Tibial nerve (tissue), 4 donors: Measurements from ENCODE around the gene C22orf39.

Experiments
- CTCF ChIP-seq, 5 experiments: fragments of 200-600 bp in 3 of 5; fragments of 450-650 bp in 2 of 5; sonication (generic) in 3 of 5; IDR thresholded peaks; one replicate each; pipeline ENCODE4 v1.5.1; 2016 to 2019; ENCODE audit warnings: antibody characterized with exemption in 5 of 5, mild to moderate bottlenecking in 3 of 5, moderate library complexity in 2 of 5
- EP300 ChIP-seq, 2 donors: sonication (generic); formaldehyde crosslinking; IDR thresholded peaks; one replicate each; pipeline ENCODE4 v1.6.1; 2017; ENCODE audit warnings: antibody characterized with exemption in 2 of 2, mild to moderate bottlenecking in 1 of 2
- POLR2A ChIP-seq, 2 donors: fragments of 450-650 bp; IDR thresholded peaks; one replicate each; pipeline ENCODE4 v1.6.1; 2017; ENCODE audit warnings: antibody characterized with exemption in 2 of 2, mild to moderate bottlenecking in 2 of 2, moderate library complexity in 2 of 2

- TF ChIP-seq CTCF (IDR thresholded peaks at IDR 0.05), result no peak
- no peak for TF ChIP-seq POLR2A (IDR thresholded peaks at IDR 0.05)
- TF ChIP-seq EP300 (IDR thresholded peaks at IDR 0.05), result no peak
These were observed 27.2 kb downstream of the C22orf39 start for GRCh38 chr22:19420321-19420720.
